ENCODE data around the gene LGALS14.
"Not testable (repeated sequence)": the region's sequence is repeated elsewhere in the genome, so short reads cannot be mapped to it uniquely, and the experiment has no call there.

LGALS14 gene, protein sequence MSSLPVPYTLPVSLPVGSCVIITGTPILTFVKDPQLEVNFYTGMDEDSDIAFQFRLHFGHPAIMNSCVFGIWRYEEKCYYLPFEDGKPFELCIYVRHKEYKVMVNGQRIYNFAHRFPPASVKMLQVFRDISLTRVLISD

DNA sequence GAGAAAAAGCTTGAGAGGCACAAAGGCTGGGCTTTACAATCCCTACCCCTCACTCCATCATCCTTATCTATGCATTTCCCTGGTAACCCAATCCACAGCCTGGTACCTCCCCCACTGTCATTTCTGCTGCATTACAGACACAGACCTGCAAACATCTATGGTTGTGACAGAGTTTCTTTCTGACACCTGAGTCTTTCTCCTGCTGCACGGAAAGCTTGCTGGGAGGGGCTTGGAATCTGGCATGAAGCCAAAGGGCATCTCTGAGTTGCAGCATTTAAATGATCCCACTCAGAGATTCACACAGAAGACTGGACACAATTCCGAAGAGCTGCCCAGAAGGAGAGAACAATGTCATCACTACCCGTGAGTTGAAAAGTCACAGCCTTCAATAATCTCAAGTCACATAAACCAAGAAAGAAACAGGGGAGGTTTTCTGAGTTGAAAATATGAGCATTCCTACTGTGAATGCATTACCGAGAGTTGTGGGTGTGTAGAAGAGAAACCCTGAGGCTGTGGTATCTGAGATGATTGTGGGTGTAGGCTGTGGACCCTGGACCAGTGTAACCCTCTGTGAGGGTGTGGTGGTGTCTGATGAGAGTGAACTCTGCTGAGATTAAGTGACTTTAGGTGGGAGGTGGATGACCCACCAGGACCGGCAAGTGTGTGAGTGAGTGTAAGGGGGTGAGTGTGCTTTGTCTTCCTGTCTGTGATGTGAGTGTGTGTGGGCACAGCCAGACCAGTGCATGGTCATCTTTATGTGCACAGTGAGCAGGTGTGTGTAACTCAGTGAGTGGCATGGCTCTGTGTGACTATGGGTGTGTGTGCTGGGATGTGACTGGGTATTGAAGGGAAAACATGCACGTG lies at the start of gene LGALS14:
LGALS14 (plus strand) TSS at position 301 of the 864 bp plus-strand sequence; CDS start at position 349, 48 bp downstream.
- Histone ChIP-seq H3K9me3 (ENCODE audit: severe bottlenecking) (no peaks in the 10 kb centered on the region), H3K4me3 (ENCODE audit: low read depth, low read length) (no peak within 1 kb of the TSS), H3K27me3 (ENCODE audit: insufficient read depth, low read depth, severe bottlenecking) (peaks cover 84% of the 10 kb centered on the region), H3K36me3 (no peaks in the 10 kb centered on the region), H3K27ac (no peak within 1 kb of the TSS)
- TF ChIP-seq, protein P1, sequence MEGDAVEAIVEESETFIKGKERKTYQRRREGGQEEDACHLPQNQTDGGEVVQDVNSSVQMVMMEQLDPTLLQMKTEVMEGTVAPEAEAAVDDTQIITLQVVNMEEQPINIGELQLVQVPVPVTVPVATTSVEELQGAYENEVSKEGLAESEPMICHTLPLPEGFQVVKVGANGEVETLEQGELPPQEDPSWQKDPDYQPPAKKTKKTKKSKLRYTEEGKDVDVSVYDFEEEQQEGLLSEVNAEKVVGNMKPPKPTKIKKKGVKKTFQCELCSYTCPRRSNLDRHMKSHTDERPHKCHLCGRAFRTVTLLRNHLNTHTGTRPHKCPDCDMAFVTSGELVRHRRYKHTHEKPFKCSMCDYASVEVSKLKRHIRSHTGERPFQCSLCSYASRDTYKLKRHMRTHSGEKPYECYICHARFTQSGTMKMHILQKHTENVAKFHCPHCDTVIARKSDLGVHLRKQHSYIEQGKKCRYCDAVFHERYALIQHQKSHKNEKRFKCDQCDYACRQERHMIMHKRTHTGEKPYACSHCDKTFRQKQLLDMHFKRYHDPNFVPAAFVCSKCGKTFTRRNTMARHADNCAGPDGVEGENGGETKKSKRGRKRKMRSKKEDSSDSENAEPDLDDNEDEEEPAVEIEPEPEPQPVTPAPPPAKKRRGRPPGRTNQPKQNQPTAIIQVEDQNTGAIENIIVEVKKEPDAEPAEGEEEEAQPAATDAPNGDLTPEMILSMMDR (IDR thresholded peaks at IDR 0.05; ENCODE audit: low read depth, low read length), result no peak
- DNase-seq, result no peak

GRCh38 chr19:39655613-39656012 lies 48.7 kb upstream of the LGALS14 start, which contains the start of gene LGALS16:
Gene LGALS16, plus strand, starts transcription at chr19:39655913. Its CDS starts 49 bp downstream, at chr19:39655962.
- no peak within 1 kb of the TSS for H3K27ac ChIP-seq
- no peaks in the 10 kb centered on the region for H3K36me3 ChIP-seq
- peaks cover 42% of the 10 kb centered on the region for H3K27me3 ChIP-seq (ENCODE audit: insufficient read depth, low read depth, severe bottlenecking)
- TF ChIP-seq, protein P1 (IDR thresholded peaks at IDR 0.05; ENCODE audit: low read depth, low read length), result no peak
- DNase-seq, result no peak
- H3K9me3 ChIP-seq (ENCODE audit: severe bottlenecking), result no peaks in the 10 kb centered on the region
- H3K4me3 ChIP-seq (ENCODE audit: low read depth, low read length), result no peak within 1 kb of the TSS

DNA sequence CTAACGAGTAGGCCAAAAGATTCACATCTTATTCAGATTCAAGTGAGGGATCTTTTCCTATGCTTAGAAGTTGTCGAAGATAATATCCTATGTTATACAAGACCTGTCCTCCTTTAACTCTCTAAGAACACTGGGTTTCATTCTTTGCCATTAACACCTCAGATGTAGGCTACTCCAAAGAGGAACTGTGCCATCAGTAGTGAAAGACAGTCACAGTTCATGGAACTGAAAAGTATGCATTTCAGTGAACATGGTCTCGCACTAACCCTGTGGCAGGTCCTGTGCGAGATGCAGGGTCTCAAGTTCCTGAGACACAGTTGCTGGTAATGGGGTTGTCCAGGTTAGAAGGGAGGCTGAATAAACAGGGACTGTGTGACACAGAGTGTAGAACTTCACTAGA lies 44.5 kb upstream of the LGALS14 start:
- Histone ChIP-seq H3K27ac (no peak overlapping the region), H3K9me3 (ENCODE audit: severe bottlenecking) (no peaks in the 10 kb centered on the region), H3K27me3 (ENCODE audit: insufficient read depth, low read depth, severe bottlenecking) (peaks cover 47% of the 10 kb centered on the region), H3K4me3 (ENCODE audit: low read depth, low read length) (no peak overlapping the region), H3K36me3 (no peaks in the 10 kb centered on the region)
- DNase-seq, result no peak
- TF ChIP-seq, protein P1 (IDR thresholded peaks at IDR 0.05; ENCODE audit: low read depth, low read length), result no peak

DNA sequence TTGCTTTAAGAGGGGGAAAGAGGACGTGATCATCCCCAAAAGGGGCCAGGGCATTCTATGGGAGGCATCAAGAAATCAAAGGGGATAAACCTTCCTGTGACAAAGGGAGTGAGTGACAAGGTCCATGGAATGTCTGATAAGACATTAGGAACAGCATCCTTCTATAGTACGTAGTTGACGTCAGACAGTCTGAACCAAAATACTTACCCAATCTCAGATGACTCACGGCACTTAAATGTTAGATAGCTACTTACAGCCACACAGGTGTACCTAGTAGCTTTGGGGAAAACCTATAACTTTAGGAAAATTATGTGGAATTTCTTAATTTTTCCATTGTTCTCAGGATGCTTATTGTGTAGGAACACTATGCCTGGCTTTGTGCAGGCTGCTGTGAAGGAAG lies 43.6 kb upstream of the LGALS14 start:
- Histone ChIP-seq H3K36me3 (no peaks in the 10 kb centered on the region), H3K9me3 (ENCODE audit: severe bottlenecking) (peaks cover 3% of the 10 kb centered on the region), H3K4me3 (ENCODE audit: low read depth, low read length) (no peak overlapping the region), H3K27ac (no peak overlapping the region), H3K27me3 (ENCODE audit: insufficient read depth, low read depth, severe bottlenecking) (peaks cover 56% of the 10 kb centered on the region)
- DNase-seq, result no peak
- TF ChIP-seq, protein P1 (IDR thresholded peaks at IDR 0.05; ENCODE audit: low read depth, low read length), result no peak

DNA sequence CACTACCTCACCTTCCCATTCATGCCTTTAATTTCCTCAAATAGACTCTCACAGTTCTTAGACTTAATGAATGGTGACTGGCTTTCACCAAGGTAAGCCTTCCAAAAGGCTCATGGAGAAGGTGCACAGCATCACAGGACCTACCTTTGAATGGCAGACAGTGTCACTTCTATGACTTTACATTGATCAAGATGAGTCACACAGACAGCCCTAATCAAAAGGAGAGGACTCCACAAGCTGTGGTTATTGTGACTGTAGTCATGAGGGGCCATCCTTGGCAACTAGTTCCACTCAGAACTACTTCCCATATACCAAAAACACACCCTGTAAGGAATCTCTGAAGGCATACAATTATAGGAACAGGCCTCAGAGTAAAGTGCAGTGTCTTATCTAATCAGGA lies 42.7 kb upstream of the LGALS14 start:
- Histone ChIP-seq H3K27ac (no peak overlapping the region), H3K27me3 (ENCODE audit: insufficient read depth, low read depth, severe bottlenecking) (peaks cover 56% of the 10 kb centered on the region), H3K36me3 (no peaks in the 10 kb centered on the region), H3K4me3 (ENCODE audit: low read depth, low read length) (no peak overlapping the region), H3K9me3 (ENCODE audit: severe bottlenecking) (peaks cover 5% of the 10 kb centered on the region)
- TF ChIP-seq, protein P1 (IDR thresholded peaks at IDR 0.05; ENCODE audit: low read depth, low read length), result no peak
- DNase-seq, result no peak

DNA sequence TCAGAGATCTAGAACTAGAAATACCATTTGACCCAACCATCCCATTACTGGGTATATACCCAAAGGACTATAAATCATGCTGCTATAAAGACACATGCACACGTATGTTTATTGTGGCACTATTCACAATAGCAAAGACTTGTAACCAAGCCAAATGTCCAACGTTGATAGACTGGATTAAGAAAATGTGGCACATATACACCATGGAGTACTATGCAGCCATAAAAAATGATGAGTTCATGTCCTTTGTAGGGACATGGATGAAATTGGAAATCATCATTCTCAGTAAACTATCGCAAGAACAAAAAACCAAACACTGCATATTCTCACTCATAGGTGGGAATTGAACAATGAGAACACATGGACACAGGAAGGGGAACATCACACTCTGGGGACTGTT lies 34.4 kb upstream of the LGALS14 start:
- not testable (repeated sequence) for H3K4me3 ChIP-seq (ENCODE audit: low read depth, low read length); H3K27ac ChIP-seq; DNase-seq; H3K9me3 ChIP-seq (ENCODE audit: severe bottlenecking); H3K36me3 ChIP-seq
- H3K27me3 ChIP-seq (ENCODE audit: insufficient read depth, low read depth, severe bottlenecking), result peaks cover 48% of the 10 kb centered on the region
